ENCODE measurements around the gene KLHL25. TPM values are rescaled to one million over a fixed set of nuclear protein-coding genes. Genes with fewer than 3 reads are reported as not detected.

The KLHL25 gene
- total and polyA plus RNA-seq, 2 of the 8 experiments (the other 6 are each of a cell fraction or from before 2014, with no cell fraction given), result 16.5 to 22.0 TPM

DNA sequence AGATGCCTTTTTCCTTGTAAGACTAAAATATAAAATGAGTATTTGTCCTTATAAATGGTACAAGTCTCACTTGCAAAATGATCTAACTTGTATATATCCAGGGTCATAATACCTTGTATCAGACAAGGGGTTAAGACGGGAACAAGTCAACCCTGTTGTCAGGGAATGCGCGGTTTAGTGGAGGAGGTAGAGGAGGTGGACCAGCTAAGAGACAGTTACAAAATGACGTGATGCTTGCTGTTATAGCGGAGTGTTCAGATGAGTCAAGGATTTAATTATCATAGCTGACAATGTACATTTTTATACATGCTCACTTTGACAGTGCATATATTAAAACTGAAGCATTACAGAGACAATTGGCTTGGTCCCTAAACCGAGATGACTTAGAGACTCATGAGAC lies 26.8 kb upstream of the KLHL25 start (continued):
- TF ChIP-seq, protein P1, sequence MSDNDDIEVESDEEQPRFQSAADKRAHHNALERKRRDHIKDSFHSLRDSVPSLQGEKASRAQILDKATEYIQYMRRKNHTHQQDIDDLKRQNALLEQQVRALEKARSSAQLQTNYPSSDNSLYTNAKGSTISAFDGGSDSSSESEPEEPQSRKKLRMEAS (IDR thresholded peaks at IDR 0.05), result no peak
- TF ChIP-seq CHD2 (IDR thresholded peaks at IDR 0.05; ENCODE audit: low read length) (no peak), TEAD4 (IDR thresholded peaks at IDR 0.05; ENCODE audit: low read depth, low read length) (no peak)
- TF ChIP-seq, protein P2, sequence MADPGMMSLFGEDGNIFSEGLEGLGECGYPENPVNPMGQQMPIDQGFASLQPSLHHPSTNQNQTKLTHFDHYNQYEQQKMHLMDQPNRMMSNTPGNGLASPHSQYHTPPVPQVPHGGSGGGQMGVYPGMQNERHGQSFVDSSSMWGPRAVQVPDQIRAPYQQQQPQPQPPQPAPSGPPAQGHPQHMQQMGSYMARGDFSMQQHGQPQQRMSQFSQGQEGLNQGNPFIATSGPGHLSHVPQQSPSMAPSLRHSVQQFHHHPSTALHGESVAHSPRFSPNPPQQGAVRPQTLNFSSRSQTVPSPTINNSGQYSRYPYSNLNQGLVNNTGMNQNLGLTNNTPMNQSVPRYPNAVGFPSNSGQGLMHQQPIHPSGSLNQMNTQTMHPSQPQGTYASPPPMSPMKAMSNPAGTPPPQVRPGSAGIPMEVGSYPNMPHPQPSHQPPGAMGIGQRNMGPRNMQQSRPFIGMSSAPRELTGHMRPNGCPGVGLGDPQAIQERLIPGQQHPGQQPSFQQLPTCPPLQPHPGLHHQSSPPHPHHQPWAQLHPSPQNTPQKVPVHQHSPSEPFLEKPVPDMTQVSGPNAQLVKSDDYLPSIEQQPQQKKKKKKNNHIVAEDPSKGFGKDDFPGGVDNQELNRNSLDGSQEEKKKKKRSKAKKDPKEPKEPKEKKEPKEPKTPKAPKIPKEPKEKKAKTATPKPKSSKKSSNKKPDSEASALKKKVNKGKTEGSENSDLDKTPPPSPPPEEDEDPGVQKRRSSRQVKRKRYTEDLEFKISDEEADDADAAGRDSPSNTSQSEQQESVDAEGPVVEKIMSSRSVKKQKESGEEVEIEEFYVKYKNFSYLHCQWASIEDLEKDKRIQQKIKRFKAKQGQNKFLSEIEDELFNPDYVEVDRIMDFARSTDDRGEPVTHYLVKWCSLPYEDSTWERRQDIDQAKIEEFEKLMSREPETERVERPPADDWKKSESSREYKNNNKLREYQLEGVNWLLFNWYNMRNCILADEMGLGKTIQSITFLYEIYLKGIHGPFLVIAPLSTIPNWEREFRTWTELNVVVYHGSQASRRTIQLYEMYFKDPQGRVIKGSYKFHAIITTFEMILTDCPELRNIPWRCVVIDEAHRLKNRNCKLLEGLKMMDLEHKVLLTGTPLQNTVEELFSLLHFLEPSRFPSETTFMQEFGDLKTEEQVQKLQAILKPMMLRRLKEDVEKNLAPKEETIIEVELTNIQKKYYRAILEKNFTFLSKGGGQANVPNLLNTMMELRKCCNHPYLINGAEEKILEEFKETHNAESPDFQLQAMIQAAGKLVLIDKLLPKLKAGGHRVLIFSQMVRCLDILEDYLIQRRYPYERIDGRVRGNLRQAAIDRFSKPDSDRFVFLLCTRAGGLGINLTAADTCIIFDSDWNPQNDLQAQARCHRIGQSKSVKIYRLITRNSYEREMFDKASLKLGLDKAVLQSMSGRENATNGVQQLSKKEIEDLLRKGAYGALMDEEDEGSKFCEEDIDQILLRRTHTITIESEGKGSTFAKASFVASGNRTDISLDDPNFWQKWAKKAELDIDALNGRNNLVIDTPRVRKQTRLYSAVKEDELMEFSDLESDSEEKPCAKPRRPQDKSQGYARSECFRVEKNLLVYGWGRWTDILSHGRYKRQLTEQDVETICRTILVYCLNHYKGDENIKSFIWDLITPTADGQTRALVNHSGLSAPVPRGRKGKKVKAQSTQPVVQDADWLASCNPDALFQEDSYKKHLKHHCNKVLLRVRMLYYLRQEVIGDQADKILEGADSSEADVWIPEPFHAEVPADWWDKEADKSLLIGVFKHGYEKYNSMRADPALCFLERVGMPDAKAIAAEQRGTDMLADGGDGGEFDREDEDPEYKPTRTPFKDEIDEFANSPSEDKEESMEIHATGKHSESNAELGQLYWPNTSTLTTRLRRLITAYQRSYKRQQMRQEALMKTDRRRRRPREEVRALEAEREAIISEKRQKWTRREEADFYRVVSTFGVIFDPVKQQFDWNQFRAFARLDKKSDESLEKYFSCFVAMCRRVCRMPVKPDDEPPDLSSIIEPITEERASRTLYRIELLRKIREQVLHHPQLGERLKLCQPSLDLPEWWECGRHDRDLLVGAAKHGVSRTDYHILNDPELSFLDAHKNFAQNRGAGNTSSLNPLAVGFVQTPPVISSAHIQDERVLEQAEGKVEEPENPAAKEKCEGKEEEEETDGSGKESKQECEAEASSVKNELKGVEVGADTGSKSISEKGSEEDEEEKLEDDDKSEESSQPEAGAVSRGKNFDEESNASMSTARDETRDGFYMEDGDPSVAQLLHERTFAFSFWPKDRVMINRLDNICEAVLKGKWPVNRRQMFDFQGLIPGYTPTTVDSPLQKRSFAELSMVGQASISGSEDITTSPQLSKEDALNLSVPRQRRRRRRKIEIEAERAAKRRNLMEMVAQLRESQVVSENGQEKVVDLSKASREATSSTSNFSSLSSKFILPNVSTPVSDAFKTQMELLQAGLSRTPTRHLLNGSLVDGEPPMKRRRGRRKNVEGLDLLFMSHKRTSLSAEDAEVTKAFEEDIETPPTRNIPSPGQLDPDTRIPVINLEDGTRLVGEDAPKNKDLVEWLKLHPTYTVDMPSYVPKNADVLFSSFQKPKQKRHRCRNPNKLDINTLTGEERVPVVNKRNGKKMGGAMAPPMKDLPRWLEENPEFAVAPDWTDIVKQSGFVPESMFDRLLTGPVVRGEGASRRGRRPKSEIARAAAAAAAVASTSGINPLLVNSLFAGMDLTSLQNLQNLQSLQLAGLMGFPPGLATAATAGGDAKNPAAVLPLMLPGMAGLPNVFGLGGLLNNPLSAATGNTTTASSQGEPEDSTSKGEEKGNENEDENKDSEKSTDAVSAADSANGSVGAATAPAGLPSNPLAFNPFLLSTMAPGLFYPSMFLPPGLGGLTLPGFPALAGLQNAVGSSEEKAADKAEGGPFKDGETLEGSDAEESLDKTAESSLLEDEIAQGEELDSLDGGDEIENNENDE (IDR thresholded peaks at IDR 0.05; ENCODE audit: insufficient replicate concordance, low read length), result no peak
